GM10248 (cell line): ENCODE data around the gene HMGCL.

Source experiments
- CTCF ChIA-PET: fragments of 300-600 bp; sonication (Branson Sonifier 250); formaldehyde crosslinking; extraction: SDS; loops from one replicate; lab custom pipeline; 2021; ENCODE audit warnings: antibody characterized with exemption; lab: Yijun Ruan, JAX
- POLR2A ChIA-PET: fragments of 350-650 bp; sonication (Branson Sonifier 250); formaldehyde crosslinking; extraction: SDS; loops from one replicate; lab custom pipeline; 2020; ENCODE audit warnings: antibody characterized with exemption; lab: Yijun Ruan, JAX
- DNase-seq: peaks from one replicate; pipeline ENCODE4 v3.0.0; 2012; ENCODE audit errors: extremely low spot score
- CTCF ChIP-seq: IDR thresholded peaks from 2 replicates; pipeline ENCODE4 v1.5.1; 2012; ENCODE audit warnings: mild to moderate bottlenecking, low read depth; ENCODE audit errors: extremely low read depth, missing control alignments, control extremely low read depth

The HMGCL gene

GRCh38 chr1:23814016-23814415 is 11.2 kb downstream of the HMGCL start:
- ChIA-PET CTCF (interaction anchor here (0.9 to 12.5 kb wide), 4 partner anchors 9 to 105 kb away, joined by 3 to 185 read pairs (median 174); partner anchors contain the start of genes GALE, HMGCL and LYPLA2), POLR2A (interaction anchor here (0.5 kb wide), 1 partner anchor 228 kb away, joined by 4 read pairs; no protein-coding TSS in a partner anchor)
- no peak for DNase-seq
- TF ChIP-seq CTCF, result no peak

- POLR2A ChIA-PET, result interaction anchor here (0.5 to 1.1 kb wide), 3 partner anchors 14 to 377 kb away, joined by 3 to 7 read pairs (median 4); partner anchors contain the start of gene HMGCL
- TF ChIP-seq CTCF, result peak; percentile 76
- peak; percentile 75 for DNase-seq
- CTCF ChIA-PET, result interaction anchor here (0.6 to 12.5 kb wide), 50 partner anchors 12 to 477 kb away, joined by 3 to 185 read pairs (median 5); partner anchors contain the start of genes CNR2, FUCA1, GALE and HMGCL
These were observed 14.2 kb downstream of the HMGCL start for GRCh38 chr1:23810818-23811540.

- peak; percentile 86 for DNase-seq
- POLR2A ChIA-PET, result interaction anchor here (1.0 kb wide), 1 partner anchor 16 kb away, joined by 4 read pairs; the partner anchor contains the start of gene HMGCL
- CTCF ChIA-PET, result interaction anchor here (0.7 to 12.5 kb wide), 34 partner anchors 13 to 327 kb away, joined by 3 to 185 read pairs (median 9); partner anchors contain the start of genes CNR2, FUCA1, GALE and HMGCL
- peak; percentile 97 for TF ChIP-seq CTCF
These were observed 15.5 kb downstream of the HMGCL start for GRCh38 chr1:23809751-23810171.

- no peak for TF ChIP-seq CTCF
- POLR2A ChIA-PET, result interaction anchor here (0.5 kb wide), 1 partner anchor 32 kb away, joined by 6 read pairs; no protein-coding TSS in a partner anchor
These were observed 17.8 kb downstream of the HMGCL start for GRCh38 chr1:23807453-23807852.

GRCh38 chr1:23806280-23806679 is 18.9 kb downstream of the HMGCL start:
- CTCF ChIA-PET, result interaction anchor here (1.3 to 12.5 kb wide), 7 partner anchors 11 to 222 kb away, joined by 4 to 185 read pairs (median 8); partner anchors contain the start of genes GALE, HMGCL and LYPLA2
- DNase-seq, result no peak
- POLR2A ChIA-PET, result no interaction called here
- TF ChIP-seq CTCF, result no peak

More at GRCh38 chr1:23807453-23807852, 17.8 kb downstream of the HMGCL start:
- CTCF ChIA-PET, result interaction anchor here (1.0 to 12.5 kb wide), 6 partner anchors 12 to 221 kb away, joined by 3 to 185 read pairs (median 88); partner anchors contain the start of genes GALE, HMGCL and LYPLA2
- no peak for DNase-seq

GRCh38 chr1:23805025-23805424 is 20.2 kb downstream of the HMGCL start:
- ChIA-PET POLR2A (no interaction called here), CTCF (interaction anchor here (0.6 to 9.8 kb wide), 4 partner anchors 18 to 112 kb away, joined by 3 to 185 read pairs (median 8); partner anchors contain the start of gene HMGCL)
- DNase-seq, result no peak
- no peak for TF ChIP-seq CTCF
